ENCODE measurements around the gene PIP5K1C.

DNA sequence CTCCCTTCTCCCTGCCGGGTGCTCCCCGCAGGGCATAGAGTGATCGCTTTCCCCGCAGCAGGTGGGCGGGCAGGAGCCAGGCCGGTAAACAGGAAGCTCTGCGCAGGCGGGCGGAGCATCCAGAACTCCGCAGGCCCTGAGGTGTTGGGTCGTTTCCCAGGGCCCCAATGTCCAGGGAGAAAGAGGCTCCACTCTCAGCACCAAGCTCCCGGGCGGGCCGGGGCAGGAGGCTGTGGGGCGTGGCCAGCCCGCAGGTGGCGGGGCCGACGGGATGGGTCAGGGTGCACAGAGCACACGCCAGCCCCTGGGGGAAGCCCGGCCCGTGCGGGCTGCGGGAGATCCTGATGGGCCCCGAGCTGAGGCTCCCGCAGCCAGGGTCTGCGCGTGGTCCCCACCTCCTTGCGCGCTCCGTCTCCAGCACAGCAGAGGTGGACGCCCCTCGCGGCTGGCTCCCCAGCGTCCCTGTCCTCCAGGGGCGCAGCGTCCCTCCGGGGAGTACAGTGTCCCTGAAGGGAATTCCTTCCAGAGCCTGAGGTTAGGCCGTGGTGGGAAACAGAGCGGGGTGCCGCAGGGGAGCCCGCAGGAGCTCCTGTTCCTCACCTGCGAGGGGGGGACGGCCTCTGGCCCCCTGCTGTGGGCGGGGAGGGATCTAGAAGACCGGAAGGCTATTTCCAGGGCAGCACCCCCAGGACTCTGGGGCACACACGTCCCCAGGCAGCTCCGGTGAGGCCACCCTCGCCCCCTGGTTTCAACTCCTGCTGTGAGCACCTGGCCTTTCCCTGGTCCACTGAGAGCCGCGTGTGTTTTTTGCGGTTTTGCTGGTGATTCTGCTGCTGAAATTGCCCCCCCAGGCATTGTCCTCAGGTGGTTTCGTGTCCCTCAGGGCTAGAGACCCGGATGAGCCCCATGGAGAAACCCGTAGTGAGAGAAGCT, 12.2 kb downstream of the PIP5K1C start:
- TF ChIP-seq L3MBTL2 (IDR thresholded peaks at IDR 0.05): no peak
- TF ChIP-seq, protein P1, sequence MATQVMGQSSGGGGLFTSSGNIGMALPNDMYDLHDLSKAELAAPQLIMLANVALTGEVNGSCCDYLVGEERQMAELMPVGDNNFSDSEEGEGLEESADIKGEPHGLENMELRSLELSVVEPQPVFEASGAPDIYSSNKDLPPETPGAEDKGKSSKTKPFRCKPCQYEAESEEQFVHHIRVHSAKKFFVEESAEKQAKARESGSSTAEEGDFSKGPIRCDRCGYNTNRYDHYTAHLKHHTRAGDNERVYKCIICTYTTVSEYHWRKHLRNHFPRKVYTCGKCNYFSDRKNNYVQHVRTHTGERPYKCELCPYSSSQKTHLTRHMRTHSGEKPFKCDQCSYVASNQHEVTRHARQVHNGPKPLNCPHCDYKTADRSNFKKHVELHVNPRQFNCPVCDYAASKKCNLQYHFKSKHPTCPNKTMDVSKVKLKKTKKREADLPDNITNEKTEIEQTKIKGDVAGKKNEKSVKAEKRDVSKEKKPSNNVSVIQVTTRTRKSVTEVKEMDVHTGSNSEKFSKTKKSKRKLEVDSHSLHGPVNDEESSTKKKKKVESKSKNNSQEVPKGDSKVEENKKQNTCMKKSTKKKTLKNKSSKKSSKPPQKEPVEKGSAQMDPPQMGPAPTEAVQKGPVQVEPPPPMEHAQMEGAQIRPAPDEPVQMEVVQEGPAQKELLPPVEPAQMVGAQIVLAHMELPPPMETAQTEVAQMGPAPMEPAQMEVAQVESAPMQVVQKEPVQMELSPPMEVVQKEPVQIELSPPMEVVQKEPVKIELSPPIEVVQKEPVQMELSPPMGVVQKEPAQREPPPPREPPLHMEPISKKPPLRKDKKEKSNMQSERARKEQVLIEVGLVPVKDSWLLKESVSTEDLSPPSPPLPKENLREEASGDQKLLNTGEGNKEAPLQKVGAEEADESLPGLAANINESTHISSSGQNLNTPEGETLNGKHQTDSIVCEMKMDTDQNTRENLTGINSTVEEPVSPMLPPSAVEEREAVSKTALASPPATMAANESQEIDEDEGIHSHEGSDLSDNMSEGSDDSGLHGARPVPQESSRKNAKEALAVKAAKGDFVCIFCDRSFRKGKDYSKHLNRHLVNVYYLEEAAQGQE (IDR thresholded peaks at IDR 0.05; ENCODE audit: borderline replicate concordance): no peak
- TF ChIP-seq, protein P1 (CRISPR knock-in tag; IDR thresholded peaks at IDR 0.05; ENCODE audit: low read depth): no peak
- TF ChIP-seq RFX5 (IDR thresholded peaks at IDR 0.05; ENCODE audit: low read depth, low read length): no peak
- TF ChIP-seq DPF2 (IDR thresholded peaks at IDR 0.05): no peak
- no peak for TF ChIP-seq SAFB (IDR thresholded peaks at IDR 0.05; ENCODE audit: borderline replicate concordance, low read depth, low read length)
- no peak for TF ChIP-seq YY1 (IDR thresholded peaks at IDR 0.05; ENCODE audit: borderline replicate concordance in 1 of 3, control insufficient read depth in 1 of 3, extremely low read depth in 1 of 3, insufficient read depth in 3 of 3, insufficient read length in 1 of 3, insufficient replicate concordance in 2 of 3, low read depth in 1 of 3, low read length in 2 of 3)
- no peak for TF ChIP-seq TFAM (CRISPR knock-in tag; conservative IDR thresholded peaks at IDR 0.05)
- TF ChIP-seq CHD2 (IDR thresholded peaks at IDR 0.05; ENCODE audit: low read depth, low read length): no peak
- TF ChIP-seq FOXJ2 (tag; IDR thresholded peaks at IDR 0.05): no peak
- no peak for TF ChIP-seq NR2F6 (CRISPR knock-in tag; IDR thresholded peaks at IDR 0.05)
- TF ChIP-seq ZNF507 (tag; conservative IDR thresholded peaks at IDR 0.05): no peak
- no peak for TF ChIP-seq GATAD2B (IDR thresholded peaks at IDR 0.05; ENCODE audit: borderline replicate concordance)
- no peak for TF ChIP-seq KDM4B (IDR thresholded peaks at IDR 0.05; ENCODE audit: borderline replicate concordance in 2 of 2, low read depth in 1 of 2)
- TF ChIP-seq CREB1 (IDR thresholded peaks at IDR 0.05): no peak
- no peak for TF ChIP-seq CREB1 (CRISPR knock-in tag; IDR thresholded peaks at IDR 0.05)
